Esophagus muscularis mucosa (tissue), 4 donors: ENCODE results near the gene EMP1. TPM values are rescaled to one million over a fixed set of nuclear protein-coding genes. Genes with fewer than 3 reads are reported as not detected.

Source experiments
- DNase-seq: peaks from one replicate; pipeline ENCODE4 v3.0.0-alpha.2; 2017; ENCODE audit errors: extremely low spot score
- H3K27ac ChIP-seq, 4 donors: fragments of 200-600 bp; sonication (generic); replicated peaks in 1 of 4; 1 replicate in 3 of 4; 2 replicates in 1 of 4; pipeline ENCODE4 v1.5.1; 2016 to 2019; ENCODE audit warnings: mild to moderate bottlenecking in 1 of 4
- H3K27me3 ChIP-seq, 4 donors: fragments of 200-600 bp; sonication (generic); one replicate each; pipeline versions ENCODE4 v1.5.1 to v1.6.0; 2016 to 2019
- H3K36me3 ChIP-seq, 4 donors: fragments of 200-600 bp; sonication (generic); one replicate each; pipeline ENCODE4 v1.5.1; 2016 to 2019
- H3K4me1 ChIP-seq, 4 donors: fragments of 200-600 bp; sonication (generic); one replicate each; pipeline ENCODE4 v1.5.1; 2016 to 2019
- H3K4me3 ChIP-seq, 4 donors: fragments of 200-600 bp; sonication (generic); 1 replicate in 2 of 4; 2 replicates in 2 of 4; pipeline ENCODE4 v1.5.1; 2016 to 2019; ENCODE audit warnings: mild to moderate bottlenecking in 4 of 4, moderate library complexity in 1 of 4
- H3K9me3 ChIP-seq, 4 donors: fragments of 200-600 bp; sonication (generic); 1 replicate in 3 of 4; 2 replicates in 1 of 4; pipeline ENCODE4 v1.5.1; 2016 to 2019
- CTCF ChIP-seq, 3 experiments: fragments of 200-600 bp in 2 of 3; fragments of 450-650 bp in 1 of 3; sonication (generic) in 2 of 3; IDR thresholded peaks; one replicate each; pipeline ENCODE4 v1.5.1; 2017 to 2019; ENCODE audit warnings: antibody characterized with exemption in 3 of 3, mild to moderate bottlenecking in 2 of 3, moderate library complexity in 1 of 3
- EP300 ChIP-seq: sonication (generic); formaldehyde crosslinking; IDR thresholded peaks from one replicate; pipeline ENCODE4 v1.6.1; 2017; ENCODE audit warnings: antibody characterized with exemption
- POLR2A ChIP-seq: fragments of 450-650 bp; IDR thresholded peaks from one replicate; pipeline ENCODE4 v1.6.1; 2017; ENCODE audit warnings: antibody characterized with exemption, moderate library complexity, mild to moderate bottlenecking, low read depth
- POLR2AphosphoS5 ChIP-seq, 2 donors: sonication (generic); formaldehyde crosslinking; IDR thresholded peaks; one replicate each; pipeline ENCODE4 v1.6.1; 2017; ENCODE audit warnings: antibody characterized with exemption in 2 of 2
- WGBS: methylation state at CpG from one replicate; pipeline ENCODE4 v1.1.5; 2018; 5-methylcytosine and 5-hydroxymethylcytosine counted together
- intact Hi-C: fragments of 100-400 bp; cut with DNase I; formaldehyde crosslinking; loops from one replicate; pipeline ENCODE4 v1.15.1; 2023
- total RNA-seq, 4 donors: library from RNA; depleted of rRNA; stranded (reverse); fragments of >200 nt; gene quantifications; one replicate each; pipeline versions ENCODE4 v1.1.0 to v1.2.1, GENCODE V29; 2016

EMP1 gene
- total RNA-seq, 4 donors from 2014 or later, result 42.8 to 425 (median 63.0) TPM

GRCh38 chr12:13164921-13165616, 31.5 kb upstream of the EMP1 start:
- TF ChIP-seq EP300, result no peak
- no peak for TF ChIP-seq CTCF (IDR thresholded peaks at IDR 0.05)
- no peak for TF ChIP-seq POLR2A
- no peak for TF ChIP-seq POLR2AphosphoS5 (IDR thresholded peaks at IDR 0.05)
- DNase-seq, result no peak
- Histone ChIP-seq H3K27ac (no peak overlapping the region), H3K4me1 (peaks cover 0 to 11% (median 8%) of the 10 kb centered on the region in 4 donors), H3K9me3 (no peaks in the 10 kb centered on the region), H3K4me3 (no peak overlapping the region), H3K27me3 (no peaks in the 10 kb centered on the region), H3K36me3 (no peaks in the 10 kb centered on the region)
- intact Hi-C loops, result no loop called here
- WGBS, result 69% methylated on average over 5 of the region's 5 CpGs

- DNase-seq, result no peak
- H3K27ac ChIP-seq, result no peak overlapping the region
- intact Hi-C loops, result no loop called here
- no peaks in the 10 kb centered on the region for H3K36me3 ChIP-seq
- H3K4me3 ChIP-seq, result no peak overlapping the region
- no peak for TF ChIP-seq EP300
- no peak for TF ChIP-seq POLR2A
- TF ChIP-seq CTCF (IDR thresholded peaks at IDR 0.05), result no peak
- peak in 1 of 2 donors; percentile 42 for TF ChIP-seq POLR2AphosphoS5 (IDR thresholded peaks at IDR 0.05)
- H3K4me1 ChIP-seq, result peaks cover 0 to 11% (median 8%) of the 10 kb centered on the region in 4 donors
- no peaks in the 10 kb centered on the region for H3K9me3 ChIP-seq
- H3K27me3 ChIP-seq, result no peaks in the 10 kb centered on the region
- WGBS, result 25% methylated on average over 3 of the region's 3 CpGs
Measured at GRCh38 chr12:13165617-13166041, 30.9 kb upstream of the EMP1 start.

GRCh38 chr12:13167226-13167625, 29.3 kb upstream of the EMP1 start:
- no peaks in the 10 kb centered on the region for H3K27me3 ChIP-seq
- H3K4me3 ChIP-seq, result no peak overlapping the region
- H3K9me3 ChIP-seq, result no peaks in the 10 kb centered on the region
- no peak overlapping the region for H3K27ac ChIP-seq
- intact Hi-C loops, result no loop called here
- H3K36me3 ChIP-seq, result no peaks in the 10 kb centered on the region
- WGBS, result 81% methylated on average over 3 of the region's 3 CpGs
- no peak for DNase-seq
- no peak for TF ChIP-seq CTCF (IDR thresholded peaks at IDR 0.05)
- TF ChIP-seq EP300, result no peak
- no peak for TF ChIP-seq POLR2A
- TF ChIP-seq POLR2AphosphoS5 (IDR thresholded peaks at IDR 0.05), result no peak
- peaks cover 0 to 20% (median 16%) of the 10 kb centered on the region in 4 donors for H3K4me1 ChIP-seq

GRCh38 chr12:13167906-13168305, 28.6 kb upstream of the EMP1 start:
- Histone ChIP-seq H3K4me1 (peaks cover 0 to 25% (median 21%) of the 10 kb centered on the region in 4 donors), H3K27me3 (no peaks in the 10 kb centered on the region), H3K4me3 (no peak overlapping the region), H3K36me3 (no peaks in the 10 kb centered on the region), H3K27ac (no peak overlapping the region), H3K9me3 (no peaks in the 10 kb centered on the region)
- TF ChIP-seq CTCF (IDR thresholded peaks at IDR 0.05) (no peak), POLR2AphosphoS5 (IDR thresholded peaks at IDR 0.05) (no peak), POLR2A (no peak), EP300 (no peak)
- WGBS, result 96% methylated on average over 4 of the region's 4 CpGs
- DNase-seq, result no peak
- intact Hi-C loops, result no loop called here
